Effector memory CD8-positive, alpha-beta T cell (primary cell): ENCODE measurements around the gene DLGAP4.

Source experiments
- ATAC-seq: fragments of 150-1000 bp; cut with Tn5 transposase; replicated peaks from 2 replicates; pipeline ENCODE4 v1.10.0; 2021; ENCODE audit warnings: mild to moderate bottlenecking, moderate library complexity
- DNase-seq, 3 experiments: peaks; one replicate each; pipeline ENCODE4 v3.0.0; 2021
- H3K27ac Mint-ChIP-seq, 2 donors: one replicate each; pipeline ENCODE4 v1.8.0; 2022; ENCODE audit warnings: mild to moderate bottlenecking in 2 of 2, mixed read lengths in 2 of 2, moderate library complexity in 2 of 2
- H3K27me3 Mint-ChIP-seq, 2 donors: one replicate each; pipeline ENCODE4 v1.8.0; 2022; ENCODE audit warnings: mixed read lengths in 2 of 2
- H3K36me3 Mint-ChIP-seq: one replicate; pipeline ENCODE4 v1.8.0; 2022; ENCODE audit warnings: mild to moderate bottlenecking, moderate library complexity, mixed read lengths; ENCODE audit not compliant: insufficient read depth
- H3K4me1 Mint-ChIP-seq, 2 donors: one replicate each; pipeline ENCODE4 v1.8.0; 2022; ENCODE audit warnings: low read depth in 2 of 2, mixed read lengths in 2 of 2
- H3K4me3 Mint-ChIP-seq, 2 donors: one replicate each; pipeline ENCODE4 v1.8.0; 2022; ENCODE audit warnings: mild to moderate bottlenecking in 2 of 2, mixed read lengths in 2 of 2, moderate library complexity in 2 of 2
- H3K9me3 Mint-ChIP-seq, 2 donors: one replicate each; pipeline ENCODE4 v1.8.0; 2022; ENCODE audit warnings: mixed read lengths in 2 of 2

DLGAP4 gene

DNA sequence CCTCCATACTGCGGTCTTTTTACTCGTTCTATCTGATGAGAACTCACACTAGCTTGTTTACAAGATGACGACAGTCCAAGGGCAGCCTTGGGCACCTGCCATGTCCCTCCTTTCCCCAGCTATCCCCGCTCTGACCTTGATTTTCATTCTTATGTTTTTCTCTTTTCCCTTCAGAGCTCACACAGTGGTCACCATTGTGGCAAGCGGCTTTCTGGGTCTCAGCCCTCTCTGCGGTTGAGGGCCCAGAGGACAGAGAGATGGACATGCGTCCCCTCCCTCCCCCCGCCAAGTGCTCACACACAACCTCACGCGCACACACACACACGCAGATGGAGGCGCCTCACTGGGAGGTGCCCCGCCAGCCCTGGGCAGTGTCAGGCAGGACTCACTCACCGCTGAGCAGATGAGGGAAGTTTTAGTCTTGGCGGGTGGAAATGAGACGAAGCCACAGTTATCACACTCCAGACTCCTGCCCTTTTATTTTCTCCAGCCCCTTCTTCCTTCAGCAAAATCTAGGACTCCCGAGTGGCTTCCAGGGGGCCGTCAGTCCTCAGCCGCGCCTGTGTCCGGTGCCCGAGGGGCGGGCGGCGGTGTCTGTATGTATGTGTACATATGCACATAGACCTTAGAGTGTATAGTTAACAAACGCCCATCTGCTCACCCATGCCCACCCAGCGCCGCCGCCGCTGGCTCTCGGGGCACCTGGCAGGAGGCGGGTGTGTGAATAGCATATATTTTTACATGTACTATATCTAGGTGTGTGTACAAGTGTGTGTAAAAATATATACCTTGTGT is 221.4 kb downstream of the DLGAP4 start:
- no peak overlapping the region for H3K4me3 Mint-ChIP-seq
- H3K4me1 Mint-ChIP-seq = no peaks in the 10 kb centered on the region
- ATAC-seq = no peak
- H3K36me3 Mint-ChIP-seq = peaks cover 45% of the 10 kb centered on the region
- H3K27ac Mint-ChIP-seq = no peak overlapping the region
- no peaks in the 10 kb centered on the region for H3K27me3 Mint-ChIP-seq
- no peak for DNase-seq
- H3K9me3 Mint-ChIP-seq = no peaks in the 10 kb centered on the region

GRCh38 chr20:36528176-36528874 is 222.2 kb downstream of the DLGAP4 start:
- no peak overlapping the region for H3K27ac Mint-ChIP-seq
- no peaks in the 10 kb centered on the region for H3K27me3 Mint-ChIP-seq
- peaks cover 44% of the 10 kb centered on the region for H3K36me3 Mint-ChIP-seq
- DNase-seq = no peak
- H3K4me1 Mint-ChIP-seq = no peaks in the 10 kb centered on the region
- no peak overlapping the region for H3K4me3 Mint-ChIP-seq
- no peak for ATAC-seq
- H3K9me3 Mint-ChIP-seq = no peaks in the 10 kb centered on the region

DNA sequence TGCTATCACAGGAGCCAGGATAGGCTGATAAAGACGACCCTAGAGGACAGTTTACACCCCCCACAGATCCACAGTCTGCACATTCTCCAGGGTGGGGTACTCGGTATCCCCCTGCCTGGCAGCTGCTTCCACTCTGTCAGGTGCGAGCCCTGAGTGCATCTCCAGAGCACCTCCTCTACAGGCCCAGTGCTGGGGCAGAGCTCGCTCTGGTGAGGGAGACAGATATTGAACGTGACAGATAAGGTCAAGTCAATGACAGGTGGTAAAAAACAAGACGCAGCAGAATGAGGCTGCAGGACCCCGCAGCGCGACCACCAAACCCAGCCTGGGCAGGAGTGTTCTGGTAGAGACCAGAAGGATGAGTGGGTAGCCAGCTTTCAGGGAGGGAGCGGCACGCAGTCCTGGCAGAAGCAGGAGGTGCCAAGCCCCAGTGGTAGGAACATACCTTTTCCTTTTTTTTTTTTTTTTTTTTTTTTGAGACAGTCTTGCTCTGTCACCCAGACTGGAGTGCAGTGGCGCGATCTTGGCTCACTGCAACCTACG is 222.8 kb downstream of the DLGAP4 start:
- no peak overlapping the region for H3K27ac Mint-ChIP-seq
- no peaks in the 10 kb centered on the region for H3K4me1 Mint-ChIP-seq
- peaks cover 38% of the 10 kb centered on the region for H3K36me3 Mint-ChIP-seq
- no peaks in the 10 kb centered on the region for H3K9me3 Mint-ChIP-seq
- ATAC-seq (no peak), DNase-seq (no peak)
- no peaks in the 10 kb centered on the region for H3K27me3 Mint-ChIP-seq
- no peak overlapping the region for H3K4me3 Mint-ChIP-seq

- H3K4me3 Mint-ChIP-seq = no peak overlapping the region
- no peaks in the 10 kb centered on the region for H3K27me3 Mint-ChIP-seq
- DNase-seq (no peak), ATAC-seq (no peak)
- H3K4me1 Mint-ChIP-seq = no peaks in the 10 kb centered on the region
- H3K9me3 Mint-ChIP-seq = no peaks in the 10 kb centered on the region
- H3K27ac Mint-ChIP-seq = no peak overlapping the region
- peaks cover 5% of the 10 kb centered on the region for H3K36me3 Mint-ChIP-seq
Observed at GRCh38 chr20:36532388-36532787, 226.2 kb downstream of the DLGAP4 start.

DNA sequence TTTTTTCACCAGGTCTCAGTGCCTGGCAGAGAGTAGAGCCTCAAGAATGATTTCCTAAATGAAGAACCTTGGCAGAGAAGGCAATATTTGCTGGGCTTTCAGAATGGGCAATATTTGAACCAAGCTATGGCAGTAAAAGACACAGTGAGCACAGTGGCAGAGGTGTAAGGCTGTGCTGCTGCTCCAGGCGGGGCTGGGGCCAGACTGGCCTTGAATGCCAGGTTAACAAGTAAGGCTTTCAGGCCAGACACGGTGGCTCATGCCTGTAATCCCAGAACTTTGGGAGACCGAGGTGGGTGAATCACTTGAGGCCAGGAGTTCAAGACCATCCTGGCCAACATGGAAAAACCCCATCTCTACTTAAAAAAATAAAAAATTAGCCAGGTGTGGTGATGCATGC is 226.7 kb downstream of the DLGAP4 start:
- H3K4me1 Mint-ChIP-seq = no peaks in the 10 kb centered on the region
- no peak overlapping the region for H3K27ac Mint-ChIP-seq
- H3K9me3 Mint-ChIP-seq = no peaks in the 10 kb centered on the region
- H3K27me3 Mint-ChIP-seq = no peaks in the 10 kb centered on the region
- ATAC-seq = no peak
- DNase-seq = no peak
- H3K4me3 Mint-ChIP-seq = no peak overlapping the region
- peaks cover under 1% of the 10 kb centered on the region for H3K36me3 Mint-ChIP-seq

GRCh38 chr20:36538026-36538722 is 232.0 kb downstream of the DLGAP4 start:
- ATAC-seq (no peak), DNase-seq (no peak)
- no peak overlapping the region for H3K4me3 Mint-ChIP-seq
- no peaks in the 10 kb centered on the region for H3K9me3 Mint-ChIP-seq
- no peak overlapping the region for H3K27ac Mint-ChIP-seq
- no peaks in the 10 kb centered on the region for H3K36me3 Mint-ChIP-seq
- no peaks in the 10 kb centered on the region for H3K27me3 Mint-ChIP-seq
- H3K4me1 Mint-ChIP-seq = no peaks in the 10 kb centered on the region

DNA sequence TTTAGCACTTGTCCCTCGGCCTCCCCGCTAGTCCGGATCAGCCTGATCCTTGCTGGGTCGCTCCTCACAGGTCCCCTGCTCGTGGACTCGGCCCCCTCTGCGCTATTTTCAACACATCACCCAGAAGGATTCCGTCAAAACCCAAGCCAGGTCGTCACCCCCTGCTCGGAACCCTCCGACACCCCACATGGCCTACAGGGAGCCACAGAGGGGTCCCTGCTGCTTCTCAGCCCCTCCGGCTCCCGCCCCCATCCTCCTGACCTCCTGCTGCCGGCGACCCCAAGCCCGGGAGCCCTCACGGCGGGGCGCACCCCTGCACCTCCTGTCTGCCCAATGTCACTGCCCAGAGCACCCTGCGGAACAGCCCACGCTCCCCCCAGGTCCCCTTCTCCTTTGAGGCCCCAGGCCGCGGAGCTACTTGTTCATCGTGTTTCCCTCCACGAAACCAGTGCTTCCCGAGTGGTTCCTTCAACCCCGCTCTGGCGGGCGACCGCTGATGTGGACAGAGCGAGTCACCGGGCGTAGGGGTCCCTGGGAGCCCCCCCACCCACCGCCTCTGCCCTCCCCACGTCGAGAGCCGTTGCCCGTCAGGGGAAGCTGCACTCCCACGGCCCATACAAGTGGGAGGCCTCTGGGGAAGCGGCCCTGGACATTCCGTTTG is 234.5 kb downstream of the DLGAP4 start:
- ATAC-seq (no peak), DNase-seq (no peak)
- Mint-ChIP-seq H3K4me3 (no peak overlapping the region), H3K27me3 (no peaks in the 10 kb centered on the region), H3K4me1 (no peaks in the 10 kb centered on the region), H3K9me3 (no peaks in the 10 kb centered on the region), H3K36me3 (no peaks in the 10 kb centered on the region), H3K27ac (no peak overlapping the region)

- Mint-ChIP-seq H3K27me3 (no peaks in the 10 kb centered on the region), H3K36me3 (no peaks in the 10 kb centered on the region), H3K4me1 (no peaks in the 10 kb centered on the region), H3K27ac (no peak within 1 kb of the TSS), H3K4me3 (peak within 1 kb of the TSS in 1 of 2 donors; percentile 38), H3K9me3 (no peaks in the 10 kb centered on the region)
- peak; percentile 19 for ATAC-seq
- DNase-seq = no peak
Observed at GRCh38 chr20:36541227-36541767, 235.2 kb downstream of the DLGAP4 start, which contains the start of gene MYL9. TSS of gene MYL9 (plus strand) at chr20:36541519. CDS start at chr20:36544885, 3,366 bp downstream.

DNA sequence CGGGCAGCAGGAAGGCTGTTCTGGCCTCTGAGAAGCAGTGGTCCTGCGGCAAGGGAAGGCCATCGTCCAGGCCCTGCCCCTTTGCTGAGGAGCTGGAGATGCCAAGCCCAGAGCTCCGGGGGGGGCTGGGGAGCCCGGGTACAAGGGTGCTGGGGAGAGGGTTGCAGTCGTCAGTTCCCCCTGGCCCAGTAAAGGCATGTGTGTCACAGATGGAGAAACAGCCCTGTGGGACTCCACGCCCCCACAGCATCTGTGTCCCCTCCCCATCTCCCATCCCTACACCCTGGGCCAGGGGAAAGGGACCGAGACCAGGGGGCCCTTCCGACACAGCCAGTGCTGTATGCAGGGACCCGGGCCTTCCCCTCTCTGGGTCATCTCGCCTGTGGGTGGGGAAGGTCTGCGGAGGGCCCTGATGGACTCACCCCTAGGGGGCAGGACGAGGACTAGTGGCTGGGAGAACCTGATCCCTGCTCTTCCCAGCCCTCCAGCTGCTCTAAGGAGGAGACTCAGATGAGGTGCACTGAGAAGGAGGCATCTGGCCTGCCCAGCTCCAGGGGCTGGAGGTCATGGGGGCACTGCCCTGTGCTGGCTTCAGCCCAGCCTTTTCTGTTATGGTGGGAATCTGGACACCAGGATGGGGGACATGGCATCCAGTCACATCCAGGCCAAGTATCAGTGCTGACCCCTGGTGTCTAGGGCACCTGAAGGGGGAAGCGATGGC is 235.8 kb downstream of the DLGAP4 start:
- no peaks in the 10 kb centered on the region for H3K4me1 Mint-ChIP-seq
- no peaks in the 10 kb centered on the region for H3K9me3 Mint-ChIP-seq
- ATAC-seq (no peak), DNase-seq (no peak)
- no peak overlapping the region for H3K27ac Mint-ChIP-seq
- H3K36me3 Mint-ChIP-seq = no peaks in the 10 kb centered on the region
- H3K4me3 Mint-ChIP-seq = peak overlapping the region in 1 of 2 donors; percentile 38
- H3K27me3 Mint-ChIP-seq = no peaks in the 10 kb centered on the region

DNA sequence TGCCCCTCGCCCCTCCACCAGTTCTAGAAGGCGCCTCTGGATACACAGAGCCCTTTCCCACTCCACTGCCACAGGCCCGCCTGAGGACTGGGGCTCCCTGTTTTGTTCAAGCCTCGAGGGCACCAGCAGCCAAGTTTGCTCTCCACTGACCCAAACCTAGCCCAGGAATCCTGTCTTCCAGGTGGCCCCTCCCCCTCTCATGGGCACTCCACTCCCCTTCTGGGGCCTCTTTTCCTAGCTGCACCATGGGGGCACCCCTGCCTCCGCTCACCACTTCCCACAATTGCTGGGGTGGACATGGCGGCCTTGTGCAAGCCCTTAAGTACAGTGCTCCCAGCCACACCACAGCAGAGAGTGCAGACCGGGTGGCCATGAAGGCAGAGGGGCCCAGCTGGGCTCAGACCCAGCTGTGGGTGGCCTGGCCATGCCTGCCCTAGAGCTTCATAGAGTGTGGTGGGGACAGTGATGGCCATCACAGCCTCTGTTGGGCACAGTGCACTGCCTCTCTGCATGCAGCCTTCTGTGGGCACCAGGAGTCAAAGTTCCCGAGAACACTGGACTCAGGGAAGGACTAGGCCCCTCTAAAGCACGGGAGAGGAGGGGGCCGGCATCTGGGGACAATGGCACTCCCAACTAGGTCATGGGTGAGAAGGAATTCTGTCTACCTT is 236.5 kb downstream of the DLGAP4 start:
- Mint-ChIP-seq H3K9me3 (no peaks in the 10 kb centered on the region), H3K4me3 (no peak overlapping the region), H3K27ac (peak overlapping the region in 1 of 2 donors; percentile 78), H3K27me3 (no peaks in the 10 kb centered on the region), H3K4me1 (no peaks in the 10 kb centered on the region), H3K36me3 (no peaks in the 10 kb centered on the region)
- ATAC-seq (no peak), DNase-seq (no peak)

DNA sequence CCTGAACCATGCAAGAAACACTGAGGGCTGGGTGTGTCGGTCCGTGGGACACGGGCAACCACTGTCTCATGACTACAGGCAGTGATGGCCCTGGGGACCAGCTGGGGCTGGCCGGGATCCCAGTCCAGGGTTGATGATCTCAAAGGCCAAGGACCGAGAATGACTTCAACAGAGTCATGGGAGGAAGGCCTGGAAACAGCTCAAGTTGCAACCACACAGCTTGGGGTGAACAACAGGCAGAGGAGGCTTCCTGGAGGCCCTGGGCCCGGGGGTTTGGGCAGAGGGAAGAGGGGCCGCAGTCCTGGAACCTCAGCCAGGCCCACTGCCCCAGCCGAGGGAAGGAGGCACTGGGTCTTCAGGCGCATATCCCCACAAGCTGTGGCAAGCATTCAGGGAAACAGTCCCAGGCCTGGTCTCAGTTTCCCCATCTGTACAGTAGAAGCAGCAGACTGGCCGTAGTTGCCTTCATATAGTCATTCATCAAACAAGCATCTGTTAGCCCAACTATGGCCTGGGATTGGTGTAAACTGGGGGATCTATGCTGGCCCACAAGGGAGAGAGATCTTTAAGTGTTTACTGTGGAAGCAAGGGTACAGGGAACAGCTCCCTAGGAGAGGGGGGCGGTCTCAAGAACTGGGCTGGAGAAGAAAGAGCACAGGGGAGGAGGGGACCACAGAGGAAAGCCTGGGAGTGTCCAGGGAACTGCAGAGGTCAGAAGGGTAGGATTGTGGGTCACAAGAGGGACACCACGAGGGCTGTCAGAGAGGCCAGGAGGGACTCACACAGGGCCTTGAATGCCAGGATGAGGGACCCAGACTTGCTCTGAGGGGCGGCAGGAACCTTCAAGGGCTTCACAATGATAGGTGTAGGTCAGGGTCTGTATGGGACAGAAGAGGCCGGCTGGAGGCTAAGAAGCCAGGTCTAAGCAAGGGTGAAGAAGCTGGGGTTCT is 237.3 kb downstream of the DLGAP4 start:
- Mint-ChIP-seq H3K27me3 (no peaks in the 10 kb centered on the region), H3K9me3 (no peaks in the 10 kb centered on the region), H3K4me1 (no peaks in the 10 kb centered on the region), H3K36me3 (no peaks in the 10 kb centered on the region), H3K4me3 (no peak overlapping the region), H3K27ac (no peak overlapping the region)
- DNase-seq (no peak), ATAC-seq (no peak)
